Occipital lobe (tissue), 2 donors: ENCODE results near the gene OR1L8. TPM values are rescaled to one million over a fixed set of nuclear protein-coding genes. Genes with fewer than 3 reads are reported as not detected.

Source experiments
- DNase-seq: peaks from one replicate; lab custom pipeline; 2025; lab: John Stamatoyannopoulos, UW
- total RNA-seq: library from RNA; depleted of rRNA; stranded (reverse); fragments of >200 nt; gene quantifications from one replicate; pipeline ENCODE4 v1.2.3, GENCODE V29; 2014

Gene OR1L8
- total RNA-seq, 1 donor from 2014 or later = not detected

GRCh38 chr9:122518226-122518625, 65.0 kb downstream of the OR1L8 start:
- DNase-seq = no peak

Other genes with a start within 250 kb of the OR1L8 start
- 0.47 TPM for gene PTGS1, start 212.4 kb downstream of the OR1L8 start, total RNA-seq
- gene OR1J1, start 105.5 kb downstream of the OR1L8 start, total RNA-seq = not detected
- gene OR1J2, start 72.6 kb downstream of the OR1L8 start, total RNA-seq = not detected
- gene OR1J4, start 64.2 kb downstream of the OR1L8 start, total RNA-seq = not detected
- gene OR1N1, start 56.1 kb downstream of the OR1L8 start, total RNA-seq = not detected
- not detected for gene OR1N2, start 30.3 kb downstream of the OR1L8 start, total RNA-seq
- gene OR1Q1, start 31.4 kb upstream of the OR1L8 start, total RNA-seq = not detected
- 0.62 TPM for gene OR1B1, start 74.2 kb upstream of the OR1L8 start, total RNA-seq
- gene OR1L1, start 78.3 kb upstream of the OR1L8 start, total RNA-seq = not detected
- gene OR1L3, start 91.7 kb upstream of the OR1L8 start, total RNA-seq = not detected
- not detected for gene OR1L4, start 140.6 kb upstream of the OR1L8 start, total RNA-seq
- not detected for gene OR1L6, start 158.9 kb upstream of the OR1L8 start, total RNA-seq
- gene OR5C1, start 205.5 kb upstream of the OR1L8 start, total RNA-seq = not detected
- not detected for gene OR1K1, start 216.7 kb upstream of the OR1L8 start, total RNA-seq
- gene PDCL, start 245.2 kb upstream of the OR1L8 start, total RNA-seq = 72.2 TPM